Esophagus muscularis mucosa (tissue), 4 donors: Measurements from ENCODE around the gene SLAIN1. TPM values are rescaled to one million over a fixed set of nuclear protein-coding genes. Genes with fewer than 3 reads are reported as not detected.

Experiments
- DNase-seq: peaks from one replicate; pipeline ENCODE4 v3.0.0-alpha.2; 2017; ENCODE audit errors: extremely low spot score
- H3K27ac ChIP-seq, 4 donors: fragments of 200-600 bp; sonication (generic); replicated peaks in 1 of 4; 1 replicate in 3 of 4; 2 replicates in 1 of 4; pipeline ENCODE4 v1.5.1; 2016 to 2019; ENCODE audit warnings: mild to moderate bottlenecking in 1 of 4
- H3K27me3 ChIP-seq, 4 donors: fragments of 200-600 bp; sonication (generic); one replicate each; pipeline versions ENCODE4 v1.5.1 to v1.6.0; 2016 to 2019
- H3K36me3 ChIP-seq, 4 donors: fragments of 200-600 bp; sonication (generic); one replicate each; pipeline ENCODE4 v1.5.1; 2016 to 2019
- H3K4me1 ChIP-seq, 4 donors: fragments of 200-600 bp; sonication (generic); one replicate each; pipeline ENCODE4 v1.5.1; 2016 to 2019
- H3K4me3 ChIP-seq, 4 donors: fragments of 200-600 bp; sonication (generic); 1 replicate in 2 of 4; 2 replicates in 2 of 4; pipeline ENCODE4 v1.5.1; 2016 to 2019; ENCODE audit warnings: mild to moderate bottlenecking in 4 of 4, moderate library complexity in 1 of 4
- H3K9me3 ChIP-seq, 4 donors: fragments of 200-600 bp; sonication (generic); 1 replicate in 3 of 4; 2 replicates in 1 of 4; pipeline ENCODE4 v1.5.1; 2016 to 2019
- EP300 ChIP-seq: sonication (generic); formaldehyde crosslinking; IDR thresholded peaks from one replicate; pipeline ENCODE4 v1.6.1; 2017; ENCODE audit warnings: antibody characterized with exemption
- POLR2A ChIP-seq: fragments of 450-650 bp; IDR thresholded peaks from one replicate; pipeline ENCODE4 v1.6.1; 2017; ENCODE audit warnings: antibody characterized with exemption, moderate library complexity, mild to moderate bottlenecking, low read depth
- POLR2AphosphoS5 ChIP-seq, 2 donors: sonication (generic); formaldehyde crosslinking; IDR thresholded peaks; one replicate each; pipeline ENCODE4 v1.6.1; 2017; ENCODE audit warnings: antibody characterized with exemption in 2 of 2
- WGBS: methylation state at CpG from one replicate; pipeline ENCODE4 v1.1.5; 2018; 5-methylcytosine and 5-hydroxymethylcytosine counted together
- intact Hi-C: fragments of 100-400 bp; cut with DNase I; formaldehyde crosslinking; loops from one replicate; pipeline ENCODE4 v1.15.1; 2023
- total RNA-seq, 4 donors: library from RNA; depleted of rRNA; stranded (reverse); fragments of >200 nt; gene quantifications; one replicate each; pipeline versions ENCODE4 v1.1.0 to v1.2.1, GENCODE V29; 2016
- TF ChIP-seq, protein P1 (sequence below), 3 experiments: fragments of 200-600 bp in 2 of 3; fragments of 450-650 bp in 1 of 3; sonication (generic) in 2 of 3; IDR thresholded peaks; one replicate each; pipeline ENCODE4 v1.5.1; 2017 to 2019; ENCODE audit warnings: antibody characterized with exemption in 3 of 3, mild to moderate bottlenecking in 2 of 3, moderate library complexity in 1 of 3

SLAIN1 gene
- total RNA-seq, 4 donors from 2014 or later, result 7.1 to 12.3 (median 9.7) TPM

DNA sequence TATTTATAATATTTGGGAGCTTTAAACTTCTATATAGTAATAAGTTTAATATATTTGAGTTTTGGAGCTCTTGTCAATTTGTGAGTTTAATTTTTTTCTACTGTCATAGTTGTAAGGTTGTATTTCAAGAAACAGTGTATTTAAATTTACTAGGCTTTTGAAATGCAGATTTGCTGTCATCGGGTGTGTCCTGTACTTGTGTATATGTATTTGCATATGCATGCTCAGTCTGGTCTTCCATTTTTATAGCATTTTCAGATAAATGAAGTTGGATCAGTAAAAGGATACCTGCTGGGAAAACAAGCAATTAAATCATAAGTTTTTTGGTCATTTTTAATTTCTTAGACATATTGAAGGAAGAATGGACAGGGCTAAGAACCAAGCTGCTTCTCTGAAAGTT is 33.1 kb downstream of the SLAIN1 start:
- 97% methylated on average over 1 of the region's 1 CpG for WGBS
- no peak overlapping the region for H3K4me3 ChIP-seq
- no peaks in the 10 kb centered on the region for H3K9me3 ChIP-seq
- no peaks in the 10 kb centered on the region for H3K27me3 ChIP-seq
- intact Hi-C loops, result no loop called here
- no peak overlapping the region for H3K27ac ChIP-seq
- H3K4me1 ChIP-seq, result no peaks in the 10 kb centered on the region
- H3K36me3 ChIP-seq, result no peaks in the 10 kb centered on the region
- DNase-seq, result no peak
- TF ChIP-seq POLR2A (no peak), POLR2AphosphoS5 (IDR thresholded peaks at IDR 0.05) (no peak), EP300 (no peak)
- TF ChIP-seq, protein P1, sequence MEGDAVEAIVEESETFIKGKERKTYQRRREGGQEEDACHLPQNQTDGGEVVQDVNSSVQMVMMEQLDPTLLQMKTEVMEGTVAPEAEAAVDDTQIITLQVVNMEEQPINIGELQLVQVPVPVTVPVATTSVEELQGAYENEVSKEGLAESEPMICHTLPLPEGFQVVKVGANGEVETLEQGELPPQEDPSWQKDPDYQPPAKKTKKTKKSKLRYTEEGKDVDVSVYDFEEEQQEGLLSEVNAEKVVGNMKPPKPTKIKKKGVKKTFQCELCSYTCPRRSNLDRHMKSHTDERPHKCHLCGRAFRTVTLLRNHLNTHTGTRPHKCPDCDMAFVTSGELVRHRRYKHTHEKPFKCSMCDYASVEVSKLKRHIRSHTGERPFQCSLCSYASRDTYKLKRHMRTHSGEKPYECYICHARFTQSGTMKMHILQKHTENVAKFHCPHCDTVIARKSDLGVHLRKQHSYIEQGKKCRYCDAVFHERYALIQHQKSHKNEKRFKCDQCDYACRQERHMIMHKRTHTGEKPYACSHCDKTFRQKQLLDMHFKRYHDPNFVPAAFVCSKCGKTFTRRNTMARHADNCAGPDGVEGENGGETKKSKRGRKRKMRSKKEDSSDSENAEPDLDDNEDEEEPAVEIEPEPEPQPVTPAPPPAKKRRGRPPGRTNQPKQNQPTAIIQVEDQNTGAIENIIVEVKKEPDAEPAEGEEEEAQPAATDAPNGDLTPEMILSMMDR (IDR thresholded peaks at IDR 0.05), result no peak

DNA sequence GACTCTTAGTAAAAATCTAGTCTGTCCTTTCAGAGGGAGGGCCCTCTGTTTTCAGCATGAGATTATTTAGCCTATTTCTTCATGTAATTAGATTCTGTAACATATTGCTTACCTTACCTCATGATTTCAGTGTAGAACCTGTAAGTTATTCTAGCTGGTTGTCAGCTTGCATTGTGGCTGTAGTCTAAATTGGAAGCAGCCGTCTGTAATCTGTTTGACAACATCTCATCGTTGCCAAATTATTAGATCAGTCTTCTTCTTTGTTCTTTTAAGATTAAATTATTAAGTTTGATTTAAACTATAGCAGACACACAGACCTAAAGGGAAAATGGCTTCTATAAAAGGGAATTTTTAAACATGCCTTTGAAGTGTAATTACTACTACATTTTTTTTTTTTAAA is 34.8 kb downstream of the SLAIN1 start:
- no peaks in the 10 kb centered on the region for H3K27me3 ChIP-seq
- TF ChIP-seq POLR2AphosphoS5 (IDR thresholded peaks at IDR 0.05), result no peak
- TF ChIP-seq EP300, result no peak
- TF ChIP-seq POLR2A, result no peak
- TF ChIP-seq, protein P1 (IDR thresholded peaks at IDR 0.05), result no peak
- no peaks in the 10 kb centered on the region for H3K36me3 ChIP-seq
- no peak for DNase-seq
- no peak overlapping the region for H3K4me3 ChIP-seq
- intact Hi-C loops, result no loop called here
- H3K9me3 ChIP-seq, result no peaks in the 10 kb centered on the region
- H3K4me1 ChIP-seq, result no peaks in the 10 kb centered on the region
- no peak overlapping the region for H3K27ac ChIP-seq
- WGBS, result 68% methylated on average over 2 of the region's 2 CpGs

DNA sequence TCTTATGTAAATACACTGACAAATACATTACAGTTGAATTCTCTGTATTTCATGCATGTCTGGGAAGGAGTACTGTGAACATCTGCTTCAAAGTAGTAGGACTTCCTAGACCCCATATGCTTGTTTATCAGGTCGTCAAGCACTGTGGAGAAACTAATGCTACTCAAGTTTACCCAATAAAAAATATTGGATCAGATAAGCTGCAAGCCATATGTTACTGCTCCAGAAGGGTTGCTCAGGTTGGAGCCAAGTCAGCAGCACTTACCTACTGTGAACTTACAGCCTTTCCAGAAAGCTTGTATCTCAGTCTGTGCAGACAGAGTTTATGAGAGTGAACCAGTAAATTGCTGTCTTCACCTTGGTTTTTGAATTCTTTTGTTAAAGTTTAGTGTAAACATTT is 36.2 kb downstream of the SLAIN1 start:
- DNase-seq, result no peak
- no peaks in the 10 kb centered on the region for H3K36me3 ChIP-seq
- 77% methylated on average over 1 of the region's 1 CpG for WGBS
- H3K4me1 ChIP-seq, result no peaks in the 10 kb centered on the region
- H3K27me3 ChIP-seq, result no peaks in the 10 kb centered on the region
- intact Hi-C loops, result no loop called here
- no peak for TF ChIP-seq POLR2A
- TF ChIP-seq EP300, result no peak
- TF ChIP-seq, protein P1 (IDR thresholded peaks at IDR 0.05), result no peak
- no peak for TF ChIP-seq POLR2AphosphoS5 (IDR thresholded peaks at IDR 0.05)
- H3K9me3 ChIP-seq, result no peaks in the 10 kb centered on the region
- no peak overlapping the region for H3K4me3 ChIP-seq
- H3K27ac ChIP-seq, result no peak overlapping the region

DNA sequence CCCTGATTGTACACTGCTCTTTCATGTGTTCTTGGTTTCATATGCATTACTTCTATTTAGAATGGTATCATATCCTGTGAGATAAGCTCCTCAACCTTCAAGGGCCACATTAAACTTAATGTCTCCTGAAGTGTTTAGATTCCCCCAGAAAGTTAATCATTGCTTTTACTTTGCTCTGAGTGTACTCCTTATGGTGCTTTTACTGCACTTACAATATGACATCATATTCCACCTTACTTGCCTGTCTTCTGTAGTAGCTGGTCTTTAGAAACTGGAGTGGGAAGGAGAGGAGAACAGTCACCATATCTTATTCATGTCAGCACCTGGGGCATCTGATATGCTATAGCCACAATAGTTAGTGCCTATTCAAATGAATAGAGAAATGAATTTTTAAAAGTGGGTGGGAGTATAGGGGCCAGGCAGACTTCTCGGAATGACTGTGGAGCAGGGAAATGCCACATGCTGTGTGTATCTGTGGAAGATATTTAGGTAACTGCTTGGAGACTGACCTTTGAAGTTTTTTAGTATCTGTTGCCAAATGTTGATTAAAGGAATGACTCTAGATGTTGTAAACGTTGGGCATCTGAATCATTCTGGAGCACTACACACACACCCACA is 40.2 kb downstream of the SLAIN1 start:
- intact Hi-C loops, result no loop called here
- DNase-seq, result no peak
- Histone ChIP-seq H3K4me3 (no peak overlapping the region), H3K9me3 (no peaks in the 10 kb centered on the region), H3K36me3 (no peaks in the 10 kb centered on the region), H3K4me1 (no peaks in the 10 kb centered on the region), H3K27me3 (no peaks in the 10 kb centered on the region), H3K27ac (no peak overlapping the region)
- TF ChIP-seq EP300 (no peak), POLR2A (no peak), POLR2AphosphoS5 (IDR thresholded peaks at IDR 0.05) (no peak)
- TF ChIP-seq, protein P1 (IDR thresholded peaks at IDR 0.05), result no peak
- WGBS, result 57% methylated on average over 2 of the region's 2 CpGs

DNA sequence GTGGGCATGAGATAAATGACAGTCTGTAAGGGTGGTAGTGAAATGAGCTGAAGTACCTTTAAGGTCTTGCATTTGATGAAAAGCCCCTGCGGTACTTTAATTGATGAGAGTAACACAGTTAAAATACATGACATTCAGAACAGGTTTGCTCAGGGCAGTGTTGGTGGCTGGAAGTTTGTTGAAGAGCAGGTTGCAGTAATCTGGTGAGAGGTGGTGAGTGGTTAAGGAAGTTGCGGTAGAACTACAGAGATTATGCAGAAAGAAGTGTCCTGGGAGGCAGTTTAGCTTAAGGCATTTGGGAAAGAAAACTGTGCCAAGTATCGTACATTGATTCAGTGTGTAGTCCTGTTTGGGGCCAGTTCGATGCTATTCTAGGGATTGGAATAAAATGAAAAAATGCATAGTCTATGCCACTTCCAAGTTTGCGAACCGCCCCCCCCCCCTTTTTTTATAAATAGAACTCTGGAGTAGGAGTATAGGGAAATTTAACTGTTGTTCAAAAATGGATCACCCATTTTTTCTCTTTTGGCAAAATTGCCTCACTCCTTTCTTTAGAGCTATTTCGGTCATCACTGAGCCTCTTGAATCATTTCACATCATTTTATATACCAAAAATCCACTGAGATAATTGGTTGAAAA is 42.7 kb downstream of the SLAIN1 start:
- intact Hi-C loops, result no loop called here
- Histone ChIP-seq H3K4me3 (no peak overlapping the region), H3K27ac (no peak overlapping the region), H3K27me3 (no peaks in the 10 kb centered on the region), H3K9me3 (no peaks in the 10 kb centered on the region), H3K36me3 (peaks cover 0 to 12% (median 0%) of the 10 kb centered on the region in 4 donors), H3K4me1 (no peaks in the 10 kb centered on the region)
- DNase-seq, result no peak
- WGBS, result 81% methylated on average over 7 of the region's 7 CpGs
- TF ChIP-seq POLR2AphosphoS5 (IDR thresholded peaks at IDR 0.05), result no peak
- no peak for TF ChIP-seq POLR2A
- TF ChIP-seq, protein P1 (IDR thresholded peaks at IDR 0.05), result no peak
- no peak for TF ChIP-seq EP300
